ENCODE measurements around the gene VAV3.
"Not testable (repeated sequence)": the region's sequence is repeated elsewhere in the genome, so short reads cannot be mapped to it uniquely, and the experiment has no call there.

The VAV3 gene

GRCh38 chr1:107879927-107880326, 85.1 kb downstream of the VAV3 start:
- no peak for DNase-seq

DNA sequence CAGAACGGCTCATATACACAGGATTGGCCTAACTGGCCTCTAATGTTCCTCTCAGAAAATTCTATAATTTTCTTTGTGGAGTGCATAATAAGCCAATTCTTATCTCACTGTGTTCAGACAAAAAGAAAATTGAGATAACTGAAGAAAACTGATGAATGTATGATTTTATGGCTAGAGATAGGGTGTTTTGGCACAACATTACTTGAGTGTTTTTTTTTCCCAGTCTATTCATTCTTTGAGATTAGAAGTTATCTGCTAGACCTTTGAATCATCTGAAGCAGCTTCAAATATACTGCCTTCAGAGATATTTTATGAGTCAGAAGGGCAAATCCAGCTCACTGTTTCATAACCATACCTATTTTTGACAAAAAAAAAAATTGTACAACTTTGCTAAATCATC, 85.6 kb downstream of the VAV3 start:
- no peak for DNase-seq

- peak; percentile 42 to 56 for DNase-seq
These were observed 87.2 kb downstream of the VAV3 start for GRCh38 chr1:107877745-107878144.

GRCh38 chr1:107877092-107877491, 87.9 kb downstream of the VAV3 start:
- DNase-seq, result peak; percentile 81 to 82

- DNase-seq, result no peak
These were observed 89.3 kb downstream of the VAV3 start for GRCh38 chr1:107875689-107876088.

GRCh38 chr1:107874221-107874620, 90.8 kb downstream of the VAV3 start:
- no peak for DNase-seq

DNA sequence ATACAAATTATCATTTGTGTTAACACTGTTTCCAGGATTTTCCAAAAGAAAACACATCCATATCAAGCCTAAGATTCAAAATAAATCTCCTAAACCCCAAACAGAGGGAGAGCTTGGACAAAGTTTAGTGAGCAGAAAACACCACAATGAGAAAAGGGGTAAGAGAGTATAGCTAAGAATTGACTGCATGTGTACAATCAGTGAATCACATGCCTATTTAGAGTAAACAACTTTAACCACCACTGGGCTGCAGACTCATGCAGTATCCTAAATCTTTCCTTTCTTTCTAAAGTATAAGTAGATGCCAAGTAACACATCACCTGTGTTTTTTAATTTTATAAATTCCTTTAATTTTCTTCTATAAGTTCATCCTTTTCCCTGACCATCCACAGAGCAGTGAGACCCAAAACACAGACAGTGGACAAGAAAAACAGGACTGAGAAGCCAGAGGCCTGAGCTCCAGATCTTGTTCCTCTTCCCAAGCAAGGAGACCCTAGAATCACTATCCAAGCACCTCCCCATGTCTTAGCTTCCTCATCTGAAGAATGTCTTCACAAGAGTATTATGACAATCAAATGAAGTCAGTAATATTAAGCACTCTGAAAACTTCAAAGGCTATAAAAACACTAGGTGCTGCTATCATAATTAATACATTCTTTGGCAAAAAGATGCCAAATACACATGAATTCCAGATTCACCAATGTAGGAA, 93.1 kb downstream of the VAV3 start:
- no peak for DNase-seq

DNA sequence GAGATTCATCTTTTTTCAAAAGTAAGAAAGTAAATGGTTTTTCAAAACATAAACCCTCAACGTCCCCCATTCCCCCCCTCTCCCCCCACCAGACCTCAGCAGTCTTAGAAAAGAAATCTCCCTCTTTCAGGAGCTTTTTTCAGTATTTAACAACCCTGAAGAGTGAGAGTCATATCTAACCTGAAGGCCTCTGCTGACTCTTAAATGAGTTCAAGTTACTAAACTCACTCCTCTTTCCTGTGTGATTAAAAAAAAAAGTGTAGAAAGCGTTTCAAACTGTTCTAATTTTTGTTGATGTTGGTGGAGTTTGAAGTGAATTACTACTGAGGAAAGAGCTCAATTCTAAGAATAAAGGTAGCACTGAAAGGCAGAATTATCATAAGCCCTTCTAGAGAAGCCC, 93.7 kb downstream of the VAV3 start:
- DNase-seq, result no peak

GRCh38 chr1:107870696-107871095, 94.3 kb downstream of the VAV3 start:
- no peak for DNase-seq

- DNase-seq, result no peak
These were observed 97.1 kb downstream of the VAV3 start for GRCh38 chr1:107867897-107868296.

- no peak for DNase-seq
These were observed 97.6 kb downstream of the VAV3 start for GRCh38 chr1:107867422-107867821.

DNA sequence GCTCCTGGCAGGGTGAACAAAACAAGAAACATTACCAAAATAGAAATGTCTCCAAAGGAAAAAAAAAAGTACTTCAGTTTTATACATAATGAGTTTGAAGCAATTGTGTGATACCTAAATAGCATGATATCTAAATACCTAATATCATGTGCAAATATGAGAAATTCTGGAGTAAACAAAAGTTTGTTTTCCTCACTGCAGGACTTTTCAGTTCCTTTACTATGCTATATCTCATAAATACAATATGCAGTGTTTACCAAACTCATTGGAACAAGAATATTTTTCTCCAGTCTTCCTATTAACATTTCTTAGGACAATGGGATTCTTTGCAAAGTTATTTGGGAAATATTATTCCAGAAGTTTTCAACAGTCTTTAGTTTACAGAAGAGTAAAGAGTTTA, 98.1 kb downstream of the VAV3 start:
- no peak for DNase-seq

DNA sequence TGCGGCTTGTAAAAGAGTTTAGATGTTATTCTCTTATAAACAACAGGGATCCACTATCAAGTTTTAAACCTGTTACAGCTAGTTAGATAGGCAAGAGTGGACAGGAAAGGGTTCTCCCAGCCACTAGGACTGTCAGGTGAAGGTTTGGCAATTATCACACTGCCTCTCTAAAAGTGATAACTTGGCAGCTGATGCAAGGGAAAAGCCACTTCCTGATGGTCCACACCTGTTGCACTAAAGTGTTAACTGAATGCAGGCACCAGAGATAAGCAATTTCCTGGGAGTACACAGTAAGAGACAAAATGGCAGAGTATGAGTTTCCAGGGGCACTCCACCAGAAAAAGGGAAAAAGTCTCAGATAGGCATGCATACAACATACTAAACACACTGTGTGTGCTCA, 99.4 kb downstream of the VAV3 start:
- DNase-seq, result no peak

DNA sequence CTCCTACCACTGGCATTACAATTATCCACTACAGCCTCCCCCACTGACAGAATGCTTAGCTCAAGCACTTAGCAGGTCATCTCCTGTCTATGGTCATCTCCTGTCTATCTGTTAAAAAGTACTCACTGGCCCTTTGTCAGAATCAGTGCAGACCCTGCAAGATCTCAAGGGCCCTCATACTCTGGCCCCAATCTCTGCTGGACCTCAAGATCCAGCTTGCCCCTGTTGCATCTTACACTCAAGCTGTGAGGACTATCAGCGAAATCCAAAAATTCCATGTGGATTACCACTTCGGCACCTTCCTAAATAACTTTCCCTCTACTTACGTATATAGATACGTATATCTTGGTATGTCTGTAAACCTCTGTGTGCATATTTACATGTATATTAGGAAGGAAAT, 101.6 kb downstream of the VAV3 start:
- no peak for DNase-seq

- no peak for DNase-seq
These were observed 102.9 kb downstream of the VAV3 start for GRCh38 chr1:107862064-107862463.

- no peak for DNase-seq
These were observed 106.7 kb downstream of the VAV3 start for GRCh38 chr1:107858323-107858722.

- DNase-seq, result no peak
These were observed 113.6 kb downstream of the VAV3 start for GRCh38 chr1:107851418-107851817.

DNA sequence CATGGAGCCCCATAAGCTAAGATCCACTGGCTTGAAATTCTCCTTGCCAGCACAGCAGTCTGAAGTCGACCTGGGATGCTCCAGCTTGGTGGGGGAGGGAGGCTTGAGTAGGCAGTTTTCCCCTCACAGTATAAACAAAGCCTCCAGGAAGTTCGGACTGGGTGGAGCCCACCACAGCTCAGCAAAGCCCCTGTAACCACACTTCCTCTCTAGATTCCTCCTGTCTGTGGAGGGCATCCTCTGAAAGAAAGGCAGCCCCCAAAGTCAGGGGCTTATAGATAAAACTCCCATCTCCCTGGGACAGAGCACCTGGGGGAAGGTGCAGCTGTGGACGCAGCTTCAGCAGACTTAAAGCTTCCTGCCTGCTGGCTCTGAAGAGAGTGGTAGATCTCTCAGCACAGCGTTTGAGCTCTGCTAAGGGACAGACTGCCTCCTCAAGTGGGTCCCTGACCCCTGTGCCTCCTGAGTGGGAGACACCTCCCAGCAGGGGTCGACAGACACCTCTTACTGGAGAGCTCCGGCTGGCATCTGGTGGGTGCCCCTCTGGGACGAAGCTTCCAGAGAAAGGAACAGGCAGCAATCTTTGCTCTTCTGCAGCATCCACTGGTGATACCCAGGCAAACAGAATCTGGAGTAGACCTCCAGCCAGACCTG, 120.3 kb downstream of the VAV3 start:
- not testable (repeated sequence) for DNase-seq

DNA sequence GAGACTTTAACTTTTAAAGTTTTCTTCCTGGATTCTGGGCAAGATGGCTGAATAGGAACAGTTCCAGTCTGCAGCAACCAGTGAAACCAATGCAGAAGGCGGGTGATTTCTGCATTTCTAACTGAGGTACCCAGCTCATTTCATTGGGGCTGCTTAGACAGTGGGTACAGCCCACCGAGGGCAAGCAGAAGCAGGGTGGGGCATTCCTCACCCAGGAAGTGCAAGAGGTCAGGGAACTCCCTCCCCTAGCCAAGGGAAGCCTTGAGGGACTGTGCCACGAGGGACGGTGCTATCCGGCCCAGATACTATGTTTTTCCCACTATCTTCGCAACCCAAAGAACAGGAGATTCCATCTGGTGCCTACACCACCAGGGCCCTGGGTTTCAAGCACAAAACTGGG, 121.0 kb downstream of the VAV3 start:
- DNase-seq, result no peak

DNA sequence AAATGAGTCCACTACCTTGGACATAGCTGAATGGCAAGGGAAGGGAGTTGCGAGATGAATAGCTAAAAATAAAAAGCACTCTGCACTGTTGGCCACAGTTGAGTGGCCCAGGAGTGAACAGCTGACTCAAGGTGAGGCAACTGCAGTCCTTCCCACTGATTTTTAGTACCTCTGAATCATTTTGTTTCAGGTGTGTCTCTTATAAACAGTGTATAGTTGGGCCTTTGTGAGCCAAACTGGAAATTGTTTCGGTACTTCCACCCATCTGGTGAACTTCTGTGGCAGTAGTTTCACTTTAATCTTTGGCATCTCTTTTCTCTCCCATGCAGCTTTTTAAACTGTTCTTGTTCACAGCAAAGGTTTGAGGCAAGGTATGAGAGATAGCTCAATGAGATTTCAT, 122.7 kb downstream of the VAV3 start:
- no peak for DNase-seq

GRCh38 chr1:107840725-107841124, 124.3 kb downstream of the VAV3 start:
- no peak for DNase-seq

- no peak for DNase-seq
These were observed 126.9 kb downstream of the VAV3 start for GRCh38 chr1:107838056-107838455.

DNA sequence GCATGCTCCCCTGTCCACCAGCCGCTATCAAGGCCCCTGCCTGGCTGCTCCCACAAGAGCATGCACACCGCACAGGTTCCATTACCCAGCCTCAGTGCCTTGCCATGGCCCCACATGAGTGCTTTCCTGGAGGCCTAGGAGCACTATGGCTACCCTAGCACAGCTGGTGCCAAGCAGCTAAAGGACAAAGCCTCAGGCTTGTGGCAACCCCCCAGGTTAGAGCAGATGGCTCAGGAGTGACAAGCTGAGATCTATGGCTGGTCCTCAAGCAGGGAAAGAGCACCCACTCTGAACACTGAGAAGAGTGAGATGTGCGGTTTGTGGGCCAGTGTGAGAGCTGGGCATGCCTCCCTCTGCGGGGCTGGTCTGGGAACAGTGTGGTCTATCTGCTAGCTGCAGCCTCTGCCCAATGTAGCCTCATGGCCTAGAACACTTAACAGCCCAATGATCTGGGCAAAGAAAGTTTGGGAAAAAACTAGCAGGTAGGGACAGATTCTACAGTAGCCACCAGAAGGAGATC, 129.8 kb downstream of the VAV3 start:
- DNase-seq, result no peak

- no peak for DNase-seq
These were observed 131.9 kb downstream of the VAV3 start for GRCh38 chr1:107833061-107833460.

DNA sequence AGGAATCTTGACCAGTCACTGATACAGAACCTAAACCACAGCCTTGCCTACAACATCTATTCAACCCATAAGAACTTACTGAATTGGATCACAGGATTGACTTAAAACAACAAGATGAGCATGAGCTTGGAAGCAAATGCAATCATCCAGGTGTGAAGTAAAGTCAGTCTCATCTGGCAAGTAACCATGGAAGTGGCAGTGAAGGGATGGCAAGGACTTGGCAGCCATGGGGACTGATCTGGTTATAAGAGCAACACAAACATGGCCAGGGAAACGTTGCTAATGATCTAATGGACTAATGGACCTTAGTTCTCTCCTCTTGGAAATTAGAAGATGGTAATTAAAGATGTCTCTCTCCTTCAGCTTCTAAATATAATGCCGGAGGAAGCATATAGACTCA, 133.1 kb downstream of the VAV3 start:
- DNase-seq, result no peak
